Hepatocyte (in vitro differentiated cells): Measurements from ENCODE around the gene CACNG7. TPM values are rescaled to one million over a fixed set of nuclear protein-coding genes. Genes with fewer than 3 reads are reported as not detected.

Experiments used
- DNase-seq: peaks from one replicate; pipeline ENCODE4 v3.0.0-alpha.2; 2016; ENCODE audit warnings: low spot score
- H2AFZ ChIP-seq: fragments of 200-600 bp; sonication (generic); 2 replicates; pipeline ENCODE4 v1.6.0; 2016; ENCODE audit warnings: antibody characterized with exemption, mild to moderate bottlenecking
- H3K27ac ChIP-seq: fragments of 200-600 bp; sonication (generic); 2 replicates; pipeline ENCODE4 v1.5.1; 2016; ENCODE audit warnings: mild to moderate bottlenecking
- H3K27me3 ChIP-seq: fragments of 200-600 bp; sonication (generic); 2 replicates; pipeline ENCODE4 v1.6.1; 2016
- H3K36me3 ChIP-seq: fragments of 200-600 bp; sonication (generic); replicated peaks from 2 replicates; pipeline ENCODE4 v1.5.1; 2016; ENCODE audit warnings: low read depth; ENCODE audit not compliant: insufficient read depth
- H3K4me1 ChIP-seq: fragments of 200-600 bp; sonication (generic); 2 replicates; pipeline ENCODE4 v1.5.1; 2016; ENCODE audit warnings: mild to moderate bottlenecking, moderate library complexity; ENCODE audit not compliant: insufficient read depth
- H3K4me2 ChIP-seq: fragments of 200-600 bp; sonication (generic); 2 replicates; pipeline ENCODE4 v1.6.0; 2016
- H3K4me3 ChIP-seq: fragments of 200-600 bp; sonication (generic); 2 replicates; pipeline ENCODE4 v1.5.1; 2016; ENCODE audit warnings: mild to moderate bottlenecking
- H3K79me2 ChIP-seq: fragments of 200-600 bp; sonication (generic); 2 replicates; pipeline ENCODE4 v1.6.0; 2017; ENCODE audit warnings: mild to moderate bottlenecking
- H3K9me2 ChIP-seq: fragments of 200-600 bp; sonication (generic); replicated peaks from 2 replicates; pipeline ENCODE4 v1.6.0; 2017; ENCODE audit warnings: mild to moderate bottlenecking; ENCODE audit not compliant: insufficient read depth
- H3K9me3 ChIP-seq: fragments of 200-600 bp; sonication (generic); 2 replicates; pipeline ENCODE4 v1.5.1; 2016; ENCODE audit warnings: low read depth, mild to moderate bottlenecking
- H4K20me1 ChIP-seq: fragments of 200-600 bp; sonication (generic); 2 replicates; pipeline ENCODE4 v1.6.0; 2016; ENCODE audit warnings: mild to moderate bottlenecking; ENCODE audit not compliant: insufficient read depth, poor library complexity, severe bottlenecking
- EZH2 ChIP-seq: fragments of 200-600 bp; sonication (generic); IDR thresholded peaks from 2 replicates; pipeline ENCODE4 v1.6.1; 2016; ENCODE audit warnings: antibody characterized with exemption, mild to moderate bottlenecking, borderline replicate concordance
- EZH2phosphoT487 ChIP-seq: fragments of 200-600 bp; sonication (generic); IDR thresholded peaks from one replicate; pipeline ENCODE4 v1.6.1; 2018; ENCODE audit warnings: antibody characterized with exemption, mild to moderate bottlenecking, low read depth, moderate library complexity; ENCODE audit not compliant: unreplicated experiment, severe bottlenecking
- WGBS: methylation state at CpG from one replicate; pipeline ENCODE4 v1.1.6; 2016; ENCODE audit warnings: low lambda C conversion rate; ENCODE audit errors: missing lambda C conversion rate; 5-methylcytosine and 5-hydroxymethylcytosine counted together
- microRNA counts: library from miRNA; unstranded; fragments of <30 nt; microRNA quantifications from one replicate; lab custom pipeline; 2017
- polyA plus RNA-seq: library from polyadenylated mRNA; unstranded; fragments of >200 nt; fragmentation: Nextera tagmentation; extraction: Ambion mirVana; gene quantifications from 2 replicates; pipeline ENCODE4 v1.2.1, GENCODE V29; 2016
- total RNA-seq: library from RNA; depleted of rRNA; stranded (reverse); fragments of >200 nt; gene quantifications from 2 replicates; pipeline ENCODE4 v1.2.3, GENCODE V29; 2014
- TF ChIP-seq, protein P1 (sequence below): fragments of 200-600 bp; sonication (generic); IDR thresholded peaks from 2 replicates; pipeline ENCODE4 v1.5.1; 2016; ENCODE audit warnings: antibody characterized with exemption, mild to moderate bottlenecking; ENCODE audit not compliant: poor library complexity

Gene CACNG7
- total and polyA plus RNA-seq, 2 experiments from 2014 or later = 0.31 to 0.90 TPM

GRCh38 chr19:53992815-53993214 is 83.7 kb downstream of the CACNG7 start:
- no peaks in the 10 kb centered on the region for H4K20me1 ChIP-seq
- H2AFZ ChIP-seq = no peak overlapping the region
- H3K79me2 ChIP-seq = no peaks in the 10 kb centered on the region
- 98% methylated on average over 13 of the region's 43 CpGs for WGBS
- no peak overlapping the region for H3K27ac ChIP-seq
- DNase-seq = no peak
- no peak overlapping the region for H3K4me2 ChIP-seq
- TF ChIP-seq, protein P1, sequence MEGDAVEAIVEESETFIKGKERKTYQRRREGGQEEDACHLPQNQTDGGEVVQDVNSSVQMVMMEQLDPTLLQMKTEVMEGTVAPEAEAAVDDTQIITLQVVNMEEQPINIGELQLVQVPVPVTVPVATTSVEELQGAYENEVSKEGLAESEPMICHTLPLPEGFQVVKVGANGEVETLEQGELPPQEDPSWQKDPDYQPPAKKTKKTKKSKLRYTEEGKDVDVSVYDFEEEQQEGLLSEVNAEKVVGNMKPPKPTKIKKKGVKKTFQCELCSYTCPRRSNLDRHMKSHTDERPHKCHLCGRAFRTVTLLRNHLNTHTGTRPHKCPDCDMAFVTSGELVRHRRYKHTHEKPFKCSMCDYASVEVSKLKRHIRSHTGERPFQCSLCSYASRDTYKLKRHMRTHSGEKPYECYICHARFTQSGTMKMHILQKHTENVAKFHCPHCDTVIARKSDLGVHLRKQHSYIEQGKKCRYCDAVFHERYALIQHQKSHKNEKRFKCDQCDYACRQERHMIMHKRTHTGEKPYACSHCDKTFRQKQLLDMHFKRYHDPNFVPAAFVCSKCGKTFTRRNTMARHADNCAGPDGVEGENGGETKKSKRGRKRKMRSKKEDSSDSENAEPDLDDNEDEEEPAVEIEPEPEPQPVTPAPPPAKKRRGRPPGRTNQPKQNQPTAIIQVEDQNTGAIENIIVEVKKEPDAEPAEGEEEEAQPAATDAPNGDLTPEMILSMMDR = no peak
- TF ChIP-seq EZH2phosphoT487 = no peak
- no peak for TF ChIP-seq EZH2
- peaks cover 14% of the 10 kb centered on the region for H3K27me3 ChIP-seq
- no peaks in the 10 kb centered on the region for H3K9me3 ChIP-seq
- peaks cover 4% of the 10 kb centered on the region for H3K4me1 ChIP-seq
- no peak overlapping the region for H3K4me3 ChIP-seq
- H3K9me2 ChIP-seq = no peaks in the 10 kb centered on the region
- H3K36me3 ChIP-seq = no peaks in the 10 kb centered on the region

DNA sequence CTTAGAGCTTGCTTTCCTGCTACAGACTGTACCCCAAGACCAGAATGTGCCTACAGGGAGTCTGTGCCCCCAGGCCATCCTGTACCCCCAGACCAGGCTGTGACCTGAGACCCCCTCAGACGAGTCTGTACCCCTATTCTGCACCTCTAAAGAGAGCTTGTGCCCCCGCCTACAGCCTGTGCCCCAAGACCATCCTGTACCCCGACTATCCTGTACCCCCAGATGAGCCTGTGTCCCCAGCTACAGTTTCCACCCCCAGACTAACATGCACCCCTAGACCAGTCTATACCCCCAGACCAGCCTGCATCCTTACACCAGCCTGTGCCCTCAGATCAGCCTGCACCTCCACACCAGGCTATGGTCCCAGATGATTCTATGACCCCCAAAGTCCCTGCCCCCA is 84.4 kb downstream of the CACNG7 start:
- no peak overlapping the region for H3K4me3 ChIP-seq
- DNase-seq = no peak
- H3K4me2 ChIP-seq = no peak overlapping the region
- peaks cover 4% of the 10 kb centered on the region for H3K4me1 ChIP-seq
- H3K9me2 ChIP-seq = no peaks in the 10 kb centered on the region
- 87% methylated on average over 3 of the region's 3 CpGs for WGBS
- no peak overlapping the region for H3K27ac ChIP-seq
- no peak for TF ChIP-seq EZH2phosphoT487
- no peak for TF ChIP-seq EZH2
- TF ChIP-seq, protein P1 = no peak
- no peaks in the 10 kb centered on the region for H4K20me1 ChIP-seq
- H3K79me2 ChIP-seq = no peaks in the 10 kb centered on the region
- peaks cover 19% of the 10 kb centered on the region for H3K27me3 ChIP-seq
- H3K9me3 ChIP-seq = no peaks in the 10 kb centered on the region
- no peaks in the 10 kb centered on the region for H3K36me3 ChIP-seq
- no peak overlapping the region for H2AFZ ChIP-seq

MicroRNA genes within 50 kb of the gene (microRNA counts, 767-probe panel; counts per million panel counts)
- microRNA hsa-miR-935 (lab: Ali Mortazavi, UCI) = not detected

Other genes starting within 250 kb of the CACNG7 start
- not detected in 2 replicates for gene NLRP12, start 85.0 kb upstream of the CACNG7 start, total RNA-seq
- not detected in 2 replicates for gene NLRP12, start 85.0 kb upstream of the CACNG7 start, polyA plus RNA-seq
- gene MYADM, start 41.4 kb upstream of the CACNG7 start, total RNA-seq = 30.6 and 42.1 TPM in 2 replicates
- 211 and 213 TPM in 2 replicates for gene MYADM, start 41.4 kb upstream of the CACNG7 start, polyA plus RNA-seq
- not detected in 2 replicates for gene PRKCG, start 27.1 kb upstream of the CACNG7 start, total RNA-seq
- 0.18 and 0.68 TPM in 2 replicates for gene PRKCG, start 27.1 kb upstream of the CACNG7 start, polyA plus RNA-seq
- gene CACNG8, start 53.7 kb downstream of the CACNG7 start, total RNA-seq = 0.13 TPM in 1 of 2 replicates, not detected in the other
- 0.06 TPM in 1 of 2 replicates, not detected in the other for gene CACNG8, start 53.7 kb downstream of the CACNG7 start, polyA plus RNA-seq
- gene CACNG6, start 82.4 kb downstream of the CACNG7 start, total RNA-seq = 0.23 and 0.32 TPM in 2 replicates
- 0.35 TPM in 1 of 2 replicates, not detected in the other for gene CACNG6, start 82.4 kb downstream of the CACNG7 start, polyA plus RNA-seq
- not detected in 2 replicates for gene VSTM1, start 154.6 kb downstream of the CACNG7 start, total RNA-seq
- gene VSTM1, start 154.6 kb downstream of the CACNG7 start, polyA plus RNA-seq = not detected in 2 replicates
- gene TARM1, start 172.1 kb downstream of the CACNG7 start, total RNA-seq = not detected in 2 replicates
- gene TARM1, start 172.1 kb downstream of the CACNG7 start, polyA plus RNA-seq = not detected in 2 replicates
- 0.48 TPM in 1 of 2 replicates, not detected in the other for gene OSCAR, start 191.5 kb downstream of the CACNG7 start, total RNA-seq
- 0.16 and 0.43 TPM in 2 replicates for gene OSCAR, start 191.5 kb downstream of the CACNG7 start, polyA plus RNA-seq
- gene NDUFA3, start 193.6 kb downstream of the CACNG7 start, total RNA-seq = 10.5 and 13.9 TPM in 2 replicates
- gene NDUFA3, start 193.6 kb downstream of the CACNG7 start, polyA plus RNA-seq = 247 and 285 TPM in 2 replicates
- 12.8 and 14.7 TPM in 2 replicates for gene TFPT, start 206.4 kb downstream of the CACNG7 start, total RNA-seq
- gene TFPT, start 206.4 kb downstream of the CACNG7 start, polyA plus RNA-seq = 25.2 and 25.9 TPM in 2 replicates
- gene PRPF31, start 206.5 kb downstream of the CACNG7 start, total RNA-seq = 44.5 and 59.7 TPM in 2 replicates
- gene PRPF31, start 206.5 kb downstream of the CACNG7 start, polyA plus RNA-seq = 77.6 and 82.3 TPM in 2 replicates
- 11.6 and 12.0 TPM in 2 replicates for gene CNOT3, start 228.5 kb downstream of the CACNG7 start, total RNA-seq
- gene CNOT3, start 228.5 kb downstream of the CACNG7 start, polyA plus RNA-seq = 49.3 and 50.1 TPM in 2 replicates